Aorta (tissue), 5 donors: ENCODE data around the gene THAP7. TPM values are rescaled to one million over a fixed set of nuclear protein-coding genes. Genes with fewer than 3 reads are reported as not detected.

ENCODE experiments used
- ATAC-seq: fragments of 200-7000 bp; cut with Tn5 transposase; one replicate; pipeline ENCODE4 v1.9.1; 2022; ENCODE audit warnings: moderate library complexity; ENCODE audit not compliant: low FRiP score
- DNase-seq, 2 donors: peaks; one replicate each; pipeline ENCODE4 v3.0.0-alpha.2; 2020
- H3K27ac ChIP-seq, 2 donors: one replicate each; pipeline ENCODE4 v1.5.1; 2013; ENCODE audit warnings: low read length in 2 of 2, mild to moderate bottlenecking in 2 of 2, moderate library complexity in 2 of 2, control low read depth in 1 of 2, inconsistent platforms in 1 of 2, low read depth in 1 of 2
- H3K27me3 ChIP-seq, 2 donors: one replicate each; pipeline ENCODE4 v1.6.1; 2013; ENCODE audit warnings: control low read depth in 1 of 2, low read length in 1 of 2, mild to moderate bottlenecking in 1 of 2, moderate library complexity in 1 of 2; ENCODE audit not compliant: insufficient read depth in 2 of 2, control insufficient read depth in 1 of 2
- H3K36me3 ChIP-seq, 2 donors: one replicate each; pipeline ENCODE4 v1.6.1; 2013; ENCODE audit warnings: control low read depth in 1 of 2, low read length in 1 of 2, mild to moderate bottlenecking in 1 of 2; ENCODE audit not compliant: insufficient read depth in 2 of 2, control insufficient read depth in 1 of 2
- H3K4me1 ChIP-seq, 2 donors: one replicate each; pipeline ENCODE4 v1.6.1; 2013; ENCODE audit warnings: low read length in 2 of 2, control low read depth in 1 of 2, mild to moderate bottlenecking in 1 of 2, moderate library complexity in 1 of 2; ENCODE audit not compliant: insufficient read depth in 2 of 2, control insufficient read depth in 1 of 2
- H3K4me3 ChIP-seq, 2 donors: one replicate each; pipeline ENCODE4 v1.5.1; 2013; ENCODE audit warnings: low read length in 2 of 2, control low read depth in 1 of 2, mild to moderate bottlenecking in 1 of 2
- H3K9me3 ChIP-seq: one replicate; pipeline ENCODE4 v1.6.1; 2013; ENCODE audit warnings: mild to moderate bottlenecking, low read length; ENCODE audit not compliant: control insufficient read depth
- WGBS, 2 donors: extraction: QIAGEN DNeasy Blood & Tissue Kit; methylation state at CpG; one replicate each; pipeline ENCODE4 v1.1.7; 2013; 5-methylcytosine and 5-hydroxymethylcytosine counted together
- intact Hi-C, 2 donors: fragments of 100-400 bp; cut with DNase I; formaldehyde crosslinking; loops; one replicate each; pipeline versions ENCODE4 v1.14.2 to v1.15.0; 2022
- polyA plus RNA-seq, 2 donors: library from polyadenylated mRNA; stranded (reverse); fragments of 200-250 nt; gene quantifications; one replicate each; pipeline ENCODE4 v1.2.3, GENCODE V29; 2013
- total RNA-seq, 2 donors: library from RNA; stranded (reverse); fragmentation: NEBNext Ultra II Directional; extraction: Animal tissue kit (Norgen Biotek cat#: 25700); gene quantifications; one replicate each; pipeline ENCODE4 v1.2.1, GENCODE V29; 2021
- donor health status: healthy with polysubstance abuse.
- donor health status: Bipolar disorder and iron deficiency.
- donor health status: DM: no; HTN: no; CAD: no.
- donor health status: DM: no; HTN: no; CAD: no.
- donor health status: DM: yes; HTN: yes; CAD: no.

Gene THAP7
- total and polyA plus RNA-seq, 4 donors: 16.4 to 69.0 (median 18.9) TPM

DNA sequence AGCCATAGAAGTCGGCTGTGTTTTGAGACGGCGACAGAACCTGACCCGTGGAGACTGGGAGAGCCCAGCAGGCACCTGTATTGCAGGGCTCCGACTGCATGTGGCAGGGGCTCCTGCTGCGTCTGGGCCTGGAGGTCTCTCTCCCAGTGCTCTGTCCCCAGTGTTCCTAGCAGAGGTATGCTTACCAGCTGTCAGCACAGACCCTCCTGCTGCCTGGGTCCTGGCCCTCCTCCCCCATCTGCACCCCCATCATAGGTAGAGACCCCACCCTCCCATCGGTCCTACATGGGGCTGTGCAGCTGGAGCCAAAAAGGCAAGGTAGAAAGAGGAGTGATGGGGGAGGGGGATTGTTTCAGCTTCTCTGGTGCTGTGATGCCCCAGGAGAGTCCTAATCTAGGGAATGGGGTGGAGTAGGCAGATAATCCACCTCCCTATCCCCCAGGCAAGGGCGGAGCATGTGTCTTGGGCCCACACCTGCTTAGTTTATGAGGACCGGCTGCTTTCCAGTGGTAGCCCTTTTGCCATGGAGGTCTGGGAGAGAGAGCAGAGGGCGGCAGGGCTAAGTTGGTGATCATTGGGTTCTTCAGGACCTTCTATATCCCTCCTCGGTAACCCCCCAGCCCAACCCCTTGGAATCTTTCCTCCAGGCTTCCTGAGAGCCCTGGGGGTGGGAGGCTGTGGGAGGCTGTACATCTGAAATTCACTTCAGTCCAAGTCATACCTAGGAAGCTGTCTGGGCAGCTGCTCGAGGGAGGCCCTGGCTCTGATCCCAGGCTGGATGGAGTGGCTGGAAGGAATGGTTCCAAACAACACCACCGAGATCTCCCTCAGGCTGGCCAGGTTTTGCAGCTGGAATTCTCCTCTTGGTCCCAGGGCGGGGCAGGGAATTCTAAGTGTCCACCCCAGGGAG lies 25.1 kb upstream of the THAP7 start:
- 47 to 54% methylated on average over 14 of the region's 14 CpGs for WGBS, 2 donors
- intact Hi-C loops: no loop called here

DNA sequence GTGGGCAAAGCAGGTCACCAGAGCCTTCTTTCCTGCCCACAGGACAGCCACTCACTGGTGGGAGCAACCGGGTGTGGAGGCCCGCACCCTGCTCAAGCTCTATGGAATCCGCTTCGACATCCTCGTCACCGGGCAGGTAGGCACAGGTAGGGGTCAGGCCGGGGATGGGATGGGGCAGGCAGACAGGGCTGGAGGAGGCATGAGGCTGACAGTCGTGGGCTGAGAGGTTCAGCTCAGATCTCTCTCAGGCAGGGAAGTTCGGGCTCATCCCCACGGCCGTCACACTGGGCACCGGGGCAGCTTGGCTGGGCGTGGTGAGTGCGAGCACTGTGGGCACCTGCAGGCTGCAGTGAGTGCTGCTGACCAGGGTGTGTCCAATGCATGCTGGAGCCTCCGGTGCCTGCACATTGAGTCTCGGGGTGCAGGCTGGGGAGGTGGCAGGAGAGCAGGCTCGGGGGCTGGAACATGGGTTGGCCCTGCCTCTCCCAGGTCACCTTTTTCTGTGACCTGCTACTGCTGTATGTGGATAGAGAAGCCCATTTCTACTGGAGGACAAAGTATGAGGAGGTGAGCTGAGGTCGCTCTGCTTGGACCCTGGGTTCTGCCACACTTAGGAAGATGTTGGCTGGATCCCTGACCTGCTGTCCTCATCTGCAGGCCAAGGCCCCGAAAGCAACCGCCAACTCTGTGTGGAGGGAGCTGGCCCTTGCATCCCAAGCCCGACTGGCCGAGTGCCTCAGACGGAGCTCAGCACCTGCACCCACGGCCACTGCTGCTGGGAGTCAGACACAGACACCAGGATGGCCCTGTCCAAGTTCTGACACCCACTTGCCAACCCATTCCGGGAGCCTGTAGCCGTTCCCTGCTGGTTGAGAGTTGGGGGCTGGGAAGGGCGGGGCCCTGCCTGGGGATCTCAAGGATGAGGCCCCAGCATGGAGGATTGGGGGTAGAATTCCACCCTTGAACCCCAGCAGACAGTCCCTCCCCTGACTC lies 24.1 kb upstream of the THAP7 start:
- ATAC-seq (no peak), DNase-seq (no peak)
- H3K27me3 ChIP-seq: no peaks in the 10 kb centered on the region
- no peaks in the 10 kb centered on the region for H3K9me3 ChIP-seq
- intact Hi-C loops: no loop called here
- H3K4me3 ChIP-seq: no peak overlapping the region
- H3K36me3 ChIP-seq: no peaks in the 10 kb centered on the region
- no peaks in the 10 kb centered on the region for H3K4me1 ChIP-seq
- no peak overlapping the region for H3K27ac ChIP-seq
- 93 to 94% methylated on average over 27 of the region's 27 CpGs for WGBS, 2 donors

More for the DNA sequence above, 25.1 kb upstream of the THAP7 start:
- ATAC-seq (no peak), DNase-seq (no peak)
- Histone ChIP-seq H3K4me3 (no peak overlapping the region), H3K27ac (no peak overlapping the region), H3K27me3 (no peaks in the 10 kb centered on the region), H3K9me3 (no peaks in the 10 kb centered on the region), H3K4me1 (no peaks in the 10 kb centered on the region), H3K36me3 (no peaks in the 10 kb centered on the region)

DNA sequence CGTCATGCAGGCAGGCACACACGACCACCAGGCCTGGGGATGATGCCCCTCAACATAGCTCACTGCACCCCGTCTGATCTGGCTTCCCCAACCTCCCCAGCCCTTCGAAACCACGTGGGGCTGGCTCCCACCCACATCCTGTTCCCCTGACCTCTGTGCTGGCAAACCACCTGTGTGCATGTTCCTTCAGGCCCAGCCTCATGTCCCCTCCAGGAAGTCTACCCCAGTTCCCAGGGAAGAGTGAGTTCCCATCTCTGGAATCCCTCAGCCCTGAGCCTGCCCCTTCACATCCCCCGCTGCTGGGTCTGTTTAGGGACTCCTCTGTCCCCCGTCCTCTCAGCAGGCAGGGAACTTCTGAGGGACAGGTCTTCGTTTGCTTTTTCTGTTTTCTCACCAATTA lies 23.3 kb upstream of the THAP7 start:
- H3K27ac ChIP-seq: no peak overlapping the region
- H3K4me3 ChIP-seq: no peak overlapping the region
- H3K9me3 ChIP-seq: no peaks in the 10 kb centered on the region
- H3K36me3 ChIP-seq: no peaks in the 10 kb centered on the region
- no peak for ATAC-seq
- no peak for DNase-seq
- no peaks in the 10 kb centered on the region for H3K4me1 ChIP-seq
- no peaks in the 10 kb centered on the region for H3K27me3 ChIP-seq
- 78 to 80% methylated on average over 8 of the region's 8 CpGs for WGBS, 2 donors
- intact Hi-C loops: no loop called here

DNA sequence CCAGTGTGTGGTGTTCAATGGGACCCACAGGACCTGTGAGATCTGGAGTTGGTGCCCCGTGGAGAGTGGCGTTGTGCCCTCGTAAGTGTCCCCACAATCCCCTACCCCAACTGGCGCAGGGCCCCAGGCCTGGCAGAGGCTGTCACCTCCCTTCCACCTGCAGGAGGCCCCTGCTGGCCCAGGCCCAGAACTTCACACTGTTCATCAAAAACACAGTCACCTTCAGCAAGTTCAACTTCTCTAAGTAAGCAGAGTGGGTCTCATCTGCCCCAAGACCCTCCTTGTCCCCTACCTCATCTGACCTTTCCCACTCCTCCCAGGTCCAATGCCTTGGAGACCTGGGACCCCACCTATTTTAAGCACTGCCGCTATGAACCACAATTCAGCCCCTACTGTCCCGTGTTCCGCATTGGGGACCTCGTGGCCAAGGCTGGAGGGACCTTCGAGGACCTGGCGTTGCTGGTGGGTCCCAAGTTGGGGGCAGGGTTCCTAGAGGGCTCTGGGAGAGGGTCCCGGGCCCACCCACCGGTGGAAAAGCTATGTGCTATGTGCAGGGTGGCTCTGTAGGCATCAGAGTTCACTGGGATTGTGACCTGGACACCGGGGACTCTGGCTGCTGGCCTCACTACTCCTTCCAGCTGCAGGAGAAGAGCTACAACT lies 21.2 kb upstream of the THAP7 start:
- no peak for ATAC-seq
- Histone ChIP-seq H3K9me3 (no peaks in the 10 kb centered on the region), H3K27ac (no peak overlapping the region), H3K4me1 (no peaks in the 10 kb centered on the region), H3K27me3 (no peaks in the 10 kb centered on the region), H3K36me3 (no peaks in the 10 kb centered on the region), H3K4me3 (no peak overlapping the region)
- no peak for DNase-seq
- intact Hi-C loops: no loop called here
- WGBS, 2 donors: 85 to 90% methylated on average over 13 of the region's 13 CpGs

DNA sequence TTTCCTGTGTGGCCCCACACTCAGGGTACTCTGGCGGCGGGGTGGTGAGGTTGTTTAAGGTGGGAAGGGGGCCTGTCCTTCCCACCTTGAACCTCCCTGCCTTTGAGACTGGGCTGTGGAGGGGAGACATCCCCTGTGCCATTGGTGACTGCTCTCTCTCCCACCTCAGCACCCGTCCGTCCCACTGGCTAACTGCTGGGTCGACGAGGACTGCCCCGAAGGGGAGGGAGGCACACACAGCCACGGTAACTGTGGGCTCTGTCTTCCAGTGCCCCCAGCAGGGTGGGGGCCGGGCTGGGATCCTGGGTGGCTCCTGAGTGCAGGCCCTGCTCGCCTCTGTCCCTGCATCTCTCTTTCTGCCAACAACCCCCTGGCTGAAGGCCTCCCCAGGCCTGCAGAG lies 20.6 kb upstream of the THAP7 start:
- ATAC-seq: no peak
- Histone ChIP-seq H3K27ac (no peak overlapping the region), H3K4me3 (no peak overlapping the region), H3K36me3 (no peaks in the 10 kb centered on the region), H3K4me1 (no peaks in the 10 kb centered on the region), H3K27me3 (no peaks in the 10 kb centered on the region), H3K9me3 (no peaks in the 10 kb centered on the region)
- intact Hi-C loops: no loop called here
- WGBS, 2 donors: 72 to 75% methylated on average over 10 of the region's 10 CpGs
- no peak for DNase-seq

DNA sequence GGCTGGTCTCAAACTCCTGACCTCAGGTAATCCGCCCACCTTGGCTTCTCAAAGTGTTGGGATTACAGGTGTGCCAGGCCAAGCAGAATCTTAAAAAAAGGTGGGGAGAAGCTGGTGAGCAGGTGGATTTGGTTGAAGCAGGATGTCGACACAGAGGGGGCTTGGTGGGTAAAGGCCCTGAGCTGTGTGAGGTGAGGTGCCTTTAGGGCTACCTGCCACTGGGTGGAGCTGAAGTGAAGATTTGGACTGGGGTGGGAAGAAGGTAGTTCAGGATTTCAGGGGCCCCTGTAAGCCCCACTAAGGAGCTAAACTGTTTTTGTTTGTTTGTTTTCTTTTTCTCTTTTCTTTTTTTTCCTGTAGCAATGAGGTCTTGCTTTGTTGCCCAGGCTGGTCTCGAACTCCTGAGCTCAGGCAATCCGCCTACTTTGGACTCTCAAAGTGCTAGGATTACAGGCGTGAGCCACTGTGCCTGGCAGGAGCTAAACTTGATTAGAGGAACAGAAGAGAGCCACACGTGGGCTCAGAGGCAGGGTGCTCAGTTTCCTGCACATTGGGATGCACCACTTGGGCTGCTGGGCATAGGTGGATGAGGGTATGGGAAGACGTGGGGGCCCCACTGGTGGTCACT lies 19.0 kb upstream of the THAP7 start:
- DNase-seq (no peak), ATAC-seq (no peak)
- Histone ChIP-seq H3K4me3 (no peak overlapping the region), H3K36me3 (no peaks in the 10 kb centered on the region), H3K9me3 (no peaks in the 10 kb centered on the region), H3K27ac (no peak overlapping the region), H3K27me3 (no peaks in the 10 kb centered on the region), H3K4me1 (no peaks in the 10 kb centered on the region)
- WGBS, 2 donors: 51 to 58% methylated on average over 7 of the region's 7 CpGs
- intact Hi-C loops: no loop called here

DNA sequence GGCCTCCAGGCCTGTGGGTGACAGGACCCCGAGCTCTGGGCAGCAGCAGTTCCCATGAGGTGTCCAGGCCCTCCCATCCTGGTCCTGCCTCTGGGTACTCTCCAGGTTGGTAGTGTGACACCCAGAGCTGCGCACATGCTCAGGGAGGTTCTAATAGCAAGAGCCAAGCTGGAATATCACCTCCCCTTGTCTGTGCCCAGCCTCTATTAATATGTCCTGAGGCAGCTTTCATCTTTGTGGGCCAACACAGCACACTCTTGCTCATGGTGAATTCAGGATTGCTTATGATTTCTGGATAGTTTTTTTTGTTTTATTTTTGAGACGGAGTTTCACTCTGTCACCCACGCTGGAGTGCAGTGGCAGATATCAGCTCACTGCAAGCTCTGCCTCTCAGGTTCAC lies 16.4 kb upstream of the THAP7 start:
- Histone ChIP-seq H3K4me1 (no peaks in the 10 kb centered on the region), H3K27me3 (no peaks in the 10 kb centered on the region), H3K9me3 (no peaks in the 10 kb centered on the region), H3K27ac (no peak overlapping the region), H3K4me3 (no peak overlapping the region), H3K36me3 (no peaks in the 10 kb centered on the region)
- ATAC-seq (no peak), DNase-seq (no peak)
- 89 to 90% methylated on average over 4 of the region's 4 CpGs for WGBS, 2 donors
- intact Hi-C loops: no loop called here
